ENCODE data around the gene SLC25A22. TPM values are rescaled to one million over a fixed set of nuclear protein-coding genes. Genes with fewer than 3 reads are reported as not detected.

Gene SLC25A22
- polyA plus RNA-seq, 1 of the 3 experiments (the other 2 are of a cell fraction): 50.9 TPM

- Histone ChIP-seq H3K9me2 (no peaks in the 10 kb centered on the region), H3K4me2 (no peak overlapping the region), H3K27ac (ENCODE audit: low read depth in 2 of 2, low read length in 1 of 2) (no peak overlapping the region), H4K20me1 (ENCODE audit: insufficient read depth) (peaks cover 9% of the 10 kb centered on the region), H3K36me3 (replicated peaks in 1 of 2; ENCODE audit: control insufficient read depth in 1 of 2, insufficient read depth in 2 of 2, low read length in 1 of 2) (peaks cover 23 to 40% of the 10 kb centered on the region in 2 experiments), H3K4me1 (ENCODE audit: control insufficient read depth in 1 of 2, insufficient read depth in 2 of 2, low read depth in 1 of 2, low read length in 1 of 2) (peaks cover 5 to 9% of the 10 kb centered on the region in 2 experiments; a peak in 2 of 4 replicates), H3K4me3 (ENCODE audit: low read depth in 2 of 2, low read length in 1 of 2) (no peak overlapping the region), H3K9me3 (no peaks in the 10 kb centered on the region), H2AFZ (ENCODE audit: low read depth) (no peak overlapping the region), H3K79me2 (ENCODE audit: insufficient read depth) (peaks cover 3% of the 10 kb centered on the region; the same call in 1 of the 2 replicates), H3K9ac (no peak overlapping the region), H3F3A (replicated peaks; ENCODE audit: insufficient read depth) (peaks cover 28% of the 10 kb centered on the region), H3K27me3 (ENCODE audit: insufficient read depth) (no peaks in the 10 kb centered on the region)
- ChIA-PET POLR2A (interaction anchor here (0.7 to 1.4 kb wide), 2 partner anchors 13 to 15 kb away, joined by 3 to 4 read pairs; no protein-coding TSS in a partner anchor), CTCF (interaction anchor here (0.7 to 6.3 kb wide), 6 partner anchors 13 to 124 kb away, joined by 3 to 31 read pairs (median 14); partner anchors contain the start of genes GATD1 and TALDO1)
- TF ChIP-seq ELF1 (IDR thresholded peaks at IDR 0.05): no peak
- TF ChIP-seq REST (IDR thresholded peaks at IDR 0.05; ENCODE audit: low read depth, low read length): no peak
- no peak for TF ChIP-seq FOXJ3 (CRISPR knock-in tag; IDR thresholded peaks at IDR 0.05)
- no peak for TF ChIP-seq ZBTB33 (IDR thresholded peaks at IDR 0.05; ENCODE audit: borderline replicate concordance, low read depth)
- TF ChIP-seq USF2 (IDR thresholded peaks at IDR 0.05; ENCODE audit: borderline replicate concordance, low read depth, low read length): no peak
- no peak for TF ChIP-seq GABPA (IDR thresholded peaks at IDR 0.05; ENCODE audit: low read depth)
- no peak for TF ChIP-seq USF1 (IDR thresholded peaks at IDR 0.05; ENCODE audit: borderline replicate concordance, low read depth)
- no peak for DNase-seq
- WGBS (ENCODE audit: low lambda C conversion rate): 93% methylated on average over 8 of the region's 8 CpGs
Measured at GRCh38 chr11:761526-762108, 36.5 kb downstream of the SLC25A22 start.

- H3K9ac ChIP-seq: no peak overlapping the region
- H3K27me3 ChIP-seq (ENCODE audit: insufficient read depth): no peaks in the 10 kb centered on the region
- H3K27ac ChIP-seq (ENCODE audit: low read depth in 2 of 2, low read length in 1 of 2): no peak overlapping the region
- H3K4me2 ChIP-seq: no peak overlapping the region
- H2AFZ ChIP-seq (ENCODE audit: low read depth): no peak overlapping the region
- H3K4me1 ChIP-seq (ENCODE audit: control insufficient read depth in 1 of 2, insufficient read depth in 2 of 2, low read depth in 1 of 2, low read length in 1 of 2): peaks cover 5 to 9% of the 10 kb centered on the region in 2 experiments; a peak in 2 of 4 replicates
- peaks cover 27% of the 10 kb centered on the region for H3F3A ChIP-seq (replicated peaks; ENCODE audit: insufficient read depth)
- DNase-seq: no peak
- POLR2A ChIA-PET: no interaction called here
- H3K9me2 ChIP-seq: no peaks in the 10 kb centered on the region
- H3K36me3 ChIP-seq (replicated peaks in 1 of 2; ENCODE audit: control insufficient read depth in 1 of 2, insufficient read depth in 2 of 2, low read length in 1 of 2): peaks cover 24 to 31% of the 10 kb centered on the region in 2 experiments
- peaks cover 9% of the 10 kb centered on the region; the same call in 1 of the 2 replicates for H3K79me2 ChIP-seq (ENCODE audit: insufficient read depth)
- peaks cover 9% of the 10 kb centered on the region for H4K20me1 ChIP-seq (ENCODE audit: insufficient read depth)
- H3K9me3 ChIP-seq: no peaks in the 10 kb centered on the region
- H3K4me3 ChIP-seq (ENCODE audit: low read depth in 2 of 2, low read length in 1 of 2): no peak overlapping the region
- CTCF ChIA-PET: interaction anchor here (5.3 kb wide), 1 partner anchor 12 kb away, joined by 33 read pairs; the partner anchor contains the start of gene TALDO1
- TF ChIP-seq EZH2phosphoT487 (IDR thresholded peaks at IDR 0.05; ENCODE audit: borderline replicate concordance, low read depth) (no peak), YY1 (IDR thresholded peaks at IDR 0.05; ENCODE audit: low read depth) (no peak), FOXM1 (IDR thresholded peaks at IDR 0.05; ENCODE audit: low read depth) (no peak), CTCF (IDR thresholded peaks at IDR 0.05) (no peak), GATA2 (CRISPR knock-in tag; IDR thresholded peaks at IDR 0.05) (no peak), TCF12 (IDR thresholded peaks at IDR 0.05) (no peak), USF2 (IDR thresholded peaks at IDR 0.05; ENCODE audit: borderline replicate concordance, low read depth, low read length) (no peak), FOXJ3 (CRISPR knock-in tag; IDR thresholded peaks at IDR 0.05) (no peak), RXRA (IDR thresholded peaks at IDR 0.05; ENCODE audit: borderline replicate concordance, low read depth) (no peak), FOSL2 (IDR thresholded peaks at IDR 0.05; ENCODE audit: borderline replicate concordance, low read depth) (no peak)
Measured at GRCh38 chr11:760236-760635, 37.8 kb downstream of the SLC25A22 start.
